GM18517 (cell line): Measurements from ENCODE around the gene INPP5E.

Experiments
- ATAC-seq: cut with Tn5 transposase; IDR thresholded peaks from one replicate; pipeline ENCODE4 v1.9.1; 2021; ENCODE audit warnings: mild to moderate bottlenecking, moderate library complexity; ENCODE audit not compliant: unreplicated experiment

INPP5E gene

DNA sequence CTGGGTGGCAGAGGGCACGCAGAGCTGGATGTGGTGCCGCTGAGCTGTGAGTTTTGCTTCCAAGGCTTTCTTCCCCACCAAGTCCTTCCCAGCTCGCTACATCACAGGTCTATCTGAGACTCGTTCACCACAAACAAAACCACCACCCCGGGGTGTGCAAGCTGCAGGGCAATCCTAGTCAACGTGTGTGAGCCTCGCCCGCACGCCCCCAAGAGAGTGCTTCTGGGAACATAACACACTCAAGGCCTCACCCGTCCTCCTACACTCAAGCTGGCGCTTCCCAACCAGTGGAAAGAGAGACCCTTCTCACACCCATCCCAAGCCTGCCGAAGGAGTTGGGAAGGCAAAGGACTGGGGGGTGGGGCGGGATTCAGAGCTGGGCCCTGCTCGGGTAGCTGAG, 50.2 kb downstream of the INPP5E start:
- no peak for ATAC-seq

GRCh38 chr9:136387217-136387616, 52.4 kb downstream of the INPP5E start:
- no peak for ATAC-seq

DNA sequence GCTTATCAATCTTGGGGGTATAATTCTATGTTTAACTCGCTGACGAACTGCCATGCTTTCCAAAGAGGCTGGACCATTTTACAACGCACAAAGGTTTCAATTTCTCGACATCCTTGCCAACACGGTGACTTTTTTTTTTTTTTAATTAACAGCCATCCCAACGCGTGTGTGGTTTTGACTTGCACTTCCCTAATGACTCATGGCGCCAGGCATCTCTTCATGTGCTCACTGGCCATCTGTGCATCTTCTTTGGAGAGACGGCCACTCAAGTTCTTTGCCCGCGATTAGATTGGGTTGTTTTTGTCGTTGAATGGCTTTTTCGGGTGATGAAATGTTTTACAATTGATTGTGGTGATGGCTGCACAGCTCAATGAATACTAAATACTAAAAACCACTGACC, 53.6 kb downstream of the INPP5E start:
- ATAC-seq: no peak

GRCh38 chr9:136385015-136385414, 54.6 kb downstream of the INPP5E start:
- no peak for ATAC-seq

DNA sequence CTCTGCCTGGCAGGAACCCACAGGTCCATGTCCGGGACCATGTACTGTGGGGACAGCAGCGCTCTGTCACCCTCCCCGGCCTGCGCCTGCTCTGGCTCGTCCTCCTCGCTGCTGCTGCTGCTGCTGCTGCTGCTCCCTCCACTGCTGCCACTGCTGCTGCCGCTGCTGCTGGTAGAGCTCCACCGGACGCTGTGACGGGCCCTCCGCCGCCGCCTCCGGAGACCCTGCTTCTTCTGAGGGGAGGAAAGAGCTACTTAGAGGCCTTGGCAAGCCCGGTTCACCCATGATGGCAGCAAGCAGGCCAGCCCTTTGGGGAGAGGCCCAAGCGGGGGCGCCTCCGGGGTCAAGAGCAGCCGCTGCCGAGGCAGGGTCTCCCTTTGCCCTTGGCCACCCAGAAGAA, 56.2 kb downstream of the INPP5E start:
- no peak for ATAC-seq

- ATAC-seq: no peak
Observed at GRCh38 chr9:136381966-136382513, 57.6 kb downstream of the INPP5E start.

DNA sequence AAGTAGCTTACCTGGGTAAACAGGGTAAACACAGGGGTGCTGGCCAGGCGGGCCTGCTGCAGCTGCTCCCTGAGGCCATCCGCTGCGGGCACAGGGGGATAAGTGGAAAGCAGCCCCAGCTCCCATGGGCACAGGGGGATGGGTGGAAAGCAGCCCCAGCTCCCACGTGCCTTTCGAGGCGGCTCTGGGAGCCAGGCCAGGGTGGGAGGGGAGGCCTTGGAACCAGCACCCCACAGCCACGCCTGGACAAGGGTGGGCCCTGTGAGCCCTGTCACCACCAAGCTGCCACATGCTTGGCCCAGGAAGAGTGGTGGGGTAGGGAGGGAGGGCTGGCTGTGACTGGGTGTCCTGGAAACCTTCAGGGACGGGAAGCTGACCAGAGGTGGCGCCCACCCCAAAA, 58.3 kb downstream of the INPP5E start:
- ATAC-seq: no peak

GRCh38 chr9:136380381-136380780, 59.3 kb downstream of the INPP5E start:
- no peak for ATAC-seq

DNA sequence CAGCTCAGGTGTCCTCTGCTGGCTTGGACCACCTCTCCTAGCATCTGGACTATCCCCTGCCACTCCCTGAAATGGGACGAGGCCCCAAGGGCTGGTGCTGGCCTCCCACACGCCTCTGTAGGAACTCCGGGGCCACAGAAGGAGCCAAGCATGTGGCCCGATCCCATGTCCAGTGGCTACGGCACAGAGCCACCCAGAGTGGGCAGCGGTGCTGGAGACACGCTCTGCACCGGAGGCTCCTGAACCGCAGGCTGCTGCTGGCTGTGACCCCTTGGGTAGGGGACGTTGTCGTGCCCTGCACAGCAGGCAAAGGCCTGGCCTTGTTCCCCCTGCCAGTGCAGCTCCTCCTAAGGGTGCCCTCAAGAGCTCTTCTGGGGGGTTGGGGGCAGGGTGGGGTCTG, 59.8 kb downstream of the INPP5E start:
- ATAC-seq: no peak

GRCh38 chr9:136379401-136379800, 60.2 kb downstream of the INPP5E start:
- ATAC-seq: no peak

- no peak for ATAC-seq
Observed at GRCh38 chr9:136379003-136379287, 60.7 kb downstream of the INPP5E start.
